ENCODE measurements around the gene IFT22.

The IFT22 gene

DNA sequence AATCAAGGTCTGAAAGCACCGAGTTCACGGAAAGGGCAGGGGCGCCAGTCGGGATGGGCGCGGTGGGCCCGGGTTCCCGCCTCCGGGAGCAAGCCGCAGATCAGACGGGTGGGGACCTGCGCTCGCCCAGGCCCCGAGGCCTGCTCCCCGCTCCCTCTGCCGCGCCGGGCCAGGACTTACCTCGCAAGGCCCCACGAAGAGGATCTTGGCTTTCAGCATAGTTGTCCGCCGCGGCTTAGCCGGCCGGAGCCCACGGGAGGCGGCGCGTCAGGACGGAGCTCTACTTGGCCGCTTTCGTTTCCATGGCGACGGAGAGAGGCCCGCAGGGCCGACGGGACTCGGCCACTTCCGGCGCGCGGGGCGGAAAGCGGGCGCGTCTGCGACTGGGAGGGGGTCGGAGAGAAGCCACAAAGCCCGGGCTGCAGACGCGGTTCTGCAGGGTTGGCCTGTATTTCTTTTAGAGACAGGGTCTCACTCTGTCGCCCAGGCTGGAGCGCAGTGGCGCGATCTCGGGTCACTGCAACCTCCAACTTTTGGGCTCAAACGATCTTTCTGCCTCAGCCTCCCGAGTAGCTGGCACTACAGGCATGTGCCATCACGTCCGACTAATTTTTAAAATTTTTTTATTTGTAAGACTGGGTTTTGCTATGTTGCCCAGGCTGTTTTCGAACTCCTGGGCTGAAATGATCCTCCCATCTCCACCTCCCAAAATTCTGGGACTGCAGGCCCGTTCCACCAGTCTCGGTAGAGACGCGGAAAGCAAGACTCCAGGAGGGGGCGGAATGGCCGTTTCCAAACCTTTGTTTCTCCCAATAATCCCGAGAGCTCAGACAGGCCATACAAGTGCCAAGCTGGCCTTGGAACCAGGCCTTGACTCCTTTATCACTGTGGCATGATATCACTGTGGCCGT is at the start of gene IFT22:
IFT22 (minus strand) TSS at position 322 of the 911 bp plus-strand sequence; CDS start at position 219, 103 bp downstream.
- DNase-seq (ENCODE audit: low spot score), result peak; percentile 97
- TF ChIP-seq, protein P1, sequence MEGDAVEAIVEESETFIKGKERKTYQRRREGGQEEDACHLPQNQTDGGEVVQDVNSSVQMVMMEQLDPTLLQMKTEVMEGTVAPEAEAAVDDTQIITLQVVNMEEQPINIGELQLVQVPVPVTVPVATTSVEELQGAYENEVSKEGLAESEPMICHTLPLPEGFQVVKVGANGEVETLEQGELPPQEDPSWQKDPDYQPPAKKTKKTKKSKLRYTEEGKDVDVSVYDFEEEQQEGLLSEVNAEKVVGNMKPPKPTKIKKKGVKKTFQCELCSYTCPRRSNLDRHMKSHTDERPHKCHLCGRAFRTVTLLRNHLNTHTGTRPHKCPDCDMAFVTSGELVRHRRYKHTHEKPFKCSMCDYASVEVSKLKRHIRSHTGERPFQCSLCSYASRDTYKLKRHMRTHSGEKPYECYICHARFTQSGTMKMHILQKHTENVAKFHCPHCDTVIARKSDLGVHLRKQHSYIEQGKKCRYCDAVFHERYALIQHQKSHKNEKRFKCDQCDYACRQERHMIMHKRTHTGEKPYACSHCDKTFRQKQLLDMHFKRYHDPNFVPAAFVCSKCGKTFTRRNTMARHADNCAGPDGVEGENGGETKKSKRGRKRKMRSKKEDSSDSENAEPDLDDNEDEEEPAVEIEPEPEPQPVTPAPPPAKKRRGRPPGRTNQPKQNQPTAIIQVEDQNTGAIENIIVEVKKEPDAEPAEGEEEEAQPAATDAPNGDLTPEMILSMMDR (IDR thresholded peaks at IDR 0.05; ENCODE audit: extremely low read depth, missing control alignments), result no peak

DNA sequence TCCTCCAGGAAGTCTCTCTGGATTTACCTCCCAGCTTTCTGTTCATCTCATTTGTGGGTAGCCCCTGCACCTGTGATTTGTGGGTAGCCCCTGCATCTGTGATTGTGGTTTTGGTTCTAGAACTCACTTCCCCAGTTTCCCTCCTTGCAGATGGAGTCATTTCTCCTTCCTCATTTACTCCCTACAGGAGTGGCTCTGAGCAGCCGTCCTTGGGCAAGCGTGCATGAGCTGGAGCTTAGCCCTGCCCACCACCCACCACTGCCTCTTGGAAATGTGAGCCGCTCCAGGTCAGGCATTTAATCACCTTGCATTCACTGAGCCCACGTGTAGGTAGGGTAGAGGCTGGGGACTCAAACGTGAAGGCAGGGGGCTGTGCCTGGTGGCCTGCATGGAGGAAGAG is 49.2 kb upstream of the IFT22 start:
- no peak for DNase-seq (ENCODE audit: low spot score)
- TF ChIP-seq, protein P1 (IDR thresholded peaks at IDR 0.05; ENCODE audit: extremely low read depth, missing control alignments), result no peak

DNA sequence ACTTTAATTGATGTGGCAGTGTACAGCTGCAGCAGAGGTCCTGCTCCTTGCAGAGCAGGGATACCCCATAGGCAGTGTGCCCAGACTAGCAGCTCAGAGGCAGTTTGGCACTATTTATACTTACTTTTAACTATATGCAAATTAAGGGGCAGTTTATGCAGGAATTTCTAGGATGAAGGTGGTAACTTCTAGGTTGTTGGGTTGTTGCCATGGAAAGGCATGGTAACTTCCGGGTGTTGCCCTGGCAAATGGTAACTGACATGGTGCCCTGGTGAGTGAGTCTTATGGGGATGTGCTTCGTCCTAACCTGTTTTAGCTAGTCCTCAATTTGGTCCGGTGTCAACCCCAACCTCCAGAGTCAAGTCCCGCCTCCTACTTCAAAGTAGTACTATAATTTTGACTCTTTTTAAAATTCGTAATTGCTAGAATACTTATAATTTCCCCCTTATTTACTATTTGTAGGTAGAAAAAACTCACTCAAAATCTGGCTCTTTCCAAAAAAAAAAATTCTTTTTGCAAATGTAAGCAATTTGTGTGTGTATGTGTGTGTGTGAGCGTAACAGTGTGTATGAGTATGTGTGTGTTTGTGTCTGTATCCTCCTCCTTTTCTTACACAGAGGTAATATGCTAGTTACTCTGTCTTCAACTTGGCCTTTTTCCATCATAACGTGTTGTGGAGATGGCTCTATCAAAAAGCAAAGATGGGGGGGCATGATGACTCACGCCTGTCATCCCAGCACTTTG is 47.0 kb upstream of the IFT22 start:
- TF ChIP-seq, protein P1 (IDR thresholded peaks at IDR 0.05; ENCODE audit: extremely low read depth, missing control alignments), result no peak
- DNase-seq (ENCODE audit: low spot score), result no peak

DNA sequence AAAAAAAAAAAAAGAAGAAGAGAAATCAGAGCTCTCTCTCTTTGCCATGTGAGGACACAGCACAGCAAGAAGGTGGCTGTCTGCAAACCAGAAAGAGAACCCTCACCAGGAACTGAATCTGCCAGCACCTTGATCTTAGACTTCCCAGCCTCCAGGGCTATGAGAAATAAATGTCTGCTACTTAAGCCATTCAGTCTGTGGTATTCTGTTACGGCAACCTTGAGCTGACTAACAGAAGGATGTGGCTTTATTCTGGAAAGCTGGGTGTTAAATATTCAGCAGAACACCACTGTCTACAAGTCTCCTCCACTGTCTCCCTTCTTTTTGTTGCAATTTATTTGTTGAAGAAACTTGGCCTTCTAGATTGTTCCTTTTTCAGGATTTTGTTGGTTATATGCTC is 46.1 kb upstream of the IFT22 start:
- TF ChIP-seq, protein P1 (IDR thresholded peaks at IDR 0.05; ENCODE audit: extremely low read depth, missing control alignments), result no peak
- DNase-seq (ENCODE audit: low spot score), result no peak

DNA sequence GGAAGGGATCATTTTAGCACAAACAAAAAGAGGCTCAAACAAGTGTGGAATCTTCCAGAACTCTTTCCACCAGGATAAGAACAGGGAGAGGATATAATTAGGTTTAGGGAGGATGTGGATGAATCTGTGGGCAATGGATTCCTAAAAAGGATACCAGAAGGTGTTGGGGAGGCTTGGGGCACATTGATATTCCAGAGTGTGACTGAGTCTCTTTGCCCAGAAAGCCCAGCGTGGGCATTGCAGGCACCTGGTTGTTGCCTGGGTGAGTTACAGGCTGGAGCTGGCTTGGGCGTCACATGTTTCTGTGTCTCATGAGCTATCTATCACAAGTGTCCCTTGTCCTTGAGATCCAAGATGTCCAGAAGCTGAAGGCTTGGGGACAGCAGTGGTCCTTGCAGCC is 44.3 kb upstream of the IFT22 start:
- no peak for DNase-seq (ENCODE audit: low spot score)
- TF ChIP-seq, protein P1 (IDR thresholded peaks at IDR 0.05; ENCODE audit: extremely low read depth, missing control alignments), result no peak

DNA sequence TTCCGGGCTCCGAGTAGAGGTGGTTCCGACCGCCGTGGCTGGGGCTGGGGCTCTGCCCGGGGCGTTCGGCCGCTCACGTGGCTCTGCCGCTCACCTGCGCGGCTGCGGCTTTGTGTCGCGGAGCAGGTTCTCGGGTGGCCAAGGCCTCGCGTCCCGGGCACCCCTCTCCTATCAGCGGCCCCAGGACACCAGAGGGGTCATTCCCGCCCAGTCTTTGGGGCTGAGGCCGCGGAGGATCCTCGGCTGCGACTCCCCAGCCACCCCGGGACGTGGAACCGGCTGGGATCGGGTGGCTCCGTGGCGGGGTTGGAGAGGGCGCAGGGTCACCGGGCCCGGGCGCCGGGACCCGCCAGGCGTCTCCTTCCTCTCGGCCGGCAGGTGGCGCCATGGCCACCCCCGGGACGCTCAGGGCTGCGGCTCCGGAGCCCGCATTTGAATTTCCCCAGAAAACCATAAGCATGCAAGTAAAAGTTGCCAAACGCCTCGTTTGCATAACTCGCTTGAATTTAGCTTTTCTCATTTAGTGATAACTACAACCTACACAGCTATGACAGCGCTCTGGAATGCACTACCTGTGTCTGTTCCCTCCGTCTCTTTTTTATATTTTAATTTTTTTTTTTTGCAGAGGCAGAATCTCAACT is 42.2 kb upstream of the IFT22 start:
- TF ChIP-seq, protein P1 (IDR thresholded peaks at IDR 0.05; ENCODE audit: extremely low read depth, missing control alignments), result peak; percentile 38
- peak; percentile 93 for DNase-seq (ENCODE audit: low spot score)
